HG03039 (cell line): ENCODE data around the gene GPR62.
"Not testable (repeated sequence)": the region's sequence is repeated elsewhere in the genome, so short reads cannot be mapped to it uniquely, and the experiment has no call there.

ENCODE experiments used
- ATAC-seq: cut with Tn5 transposase; IDR thresholded peaks from one replicate; pipeline ENCODE4 v1.9.1; 2021; ENCODE audit warnings: mild to moderate bottlenecking, moderate library complexity; ENCODE audit not compliant: unreplicated experiment

The GPR62 gene

DNA sequence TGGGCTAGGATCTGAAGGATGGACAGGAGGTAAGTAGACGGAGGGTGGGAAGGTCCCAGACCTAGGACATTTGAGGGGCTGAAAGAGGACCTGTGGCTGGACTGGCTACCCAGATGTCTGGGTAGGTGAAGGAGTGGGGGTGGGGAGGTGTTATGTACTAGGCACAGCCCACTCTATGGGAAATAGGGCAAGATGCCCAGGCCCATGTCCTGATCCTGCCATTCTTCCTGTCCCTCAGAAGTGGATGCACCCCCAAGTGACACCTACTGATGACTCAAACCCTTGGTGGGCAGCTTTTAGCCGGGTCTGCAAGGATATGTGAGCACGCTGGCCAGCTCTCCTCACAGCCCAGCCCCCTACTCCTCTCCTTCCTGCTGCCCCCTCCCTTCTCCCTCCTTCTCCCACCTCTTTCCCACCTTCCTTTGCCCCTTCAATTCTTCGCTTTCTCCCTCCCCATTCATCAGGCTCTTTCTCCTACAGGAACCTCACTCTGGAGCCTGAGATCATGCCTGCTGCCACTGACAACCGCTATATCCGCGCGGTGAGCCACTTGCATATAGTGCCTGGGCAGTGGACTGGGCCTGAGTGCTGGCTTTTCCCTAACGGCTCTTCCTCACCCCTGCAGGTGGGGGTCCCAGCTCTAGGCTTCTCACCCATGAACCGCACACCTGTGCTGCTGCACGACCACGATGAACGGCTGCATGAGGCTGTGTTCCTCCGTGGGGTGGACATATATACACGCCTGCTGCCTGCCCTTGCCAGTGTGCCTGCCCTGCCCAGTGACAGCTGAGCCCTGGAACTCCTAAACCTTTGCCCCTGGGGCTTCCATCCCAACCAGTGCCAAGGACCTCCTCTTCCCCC is 33.3 kb downstream of the GPR62 start:
- no peak for ATAC-seq

DNA sequence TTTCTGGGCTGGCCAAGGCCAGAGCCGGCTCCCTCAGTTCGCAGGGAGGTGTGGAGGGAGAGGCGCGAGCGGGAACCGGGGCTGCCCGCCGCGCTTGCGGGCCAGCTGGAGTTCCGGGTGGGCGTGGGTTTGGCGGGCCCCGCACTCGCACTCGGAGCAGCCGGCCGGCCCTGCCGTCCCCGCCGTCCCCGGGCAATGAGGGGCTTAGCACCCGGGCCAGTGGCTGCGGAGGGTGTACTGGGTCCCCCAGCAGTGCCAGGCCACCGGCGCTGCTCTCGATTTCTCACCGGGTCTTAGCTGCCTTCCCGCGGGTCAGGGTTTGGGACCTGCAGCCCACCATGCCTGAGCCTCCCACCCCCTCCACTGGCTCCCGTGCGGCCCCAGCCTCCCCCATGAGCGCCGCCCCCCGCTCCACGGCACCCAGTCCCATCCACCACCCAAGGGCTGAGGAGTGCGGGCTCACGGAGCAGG is 35.4 kb downstream of the GPR62 start:
- ATAC-seq, result not testable (repeated sequence)

DNA sequence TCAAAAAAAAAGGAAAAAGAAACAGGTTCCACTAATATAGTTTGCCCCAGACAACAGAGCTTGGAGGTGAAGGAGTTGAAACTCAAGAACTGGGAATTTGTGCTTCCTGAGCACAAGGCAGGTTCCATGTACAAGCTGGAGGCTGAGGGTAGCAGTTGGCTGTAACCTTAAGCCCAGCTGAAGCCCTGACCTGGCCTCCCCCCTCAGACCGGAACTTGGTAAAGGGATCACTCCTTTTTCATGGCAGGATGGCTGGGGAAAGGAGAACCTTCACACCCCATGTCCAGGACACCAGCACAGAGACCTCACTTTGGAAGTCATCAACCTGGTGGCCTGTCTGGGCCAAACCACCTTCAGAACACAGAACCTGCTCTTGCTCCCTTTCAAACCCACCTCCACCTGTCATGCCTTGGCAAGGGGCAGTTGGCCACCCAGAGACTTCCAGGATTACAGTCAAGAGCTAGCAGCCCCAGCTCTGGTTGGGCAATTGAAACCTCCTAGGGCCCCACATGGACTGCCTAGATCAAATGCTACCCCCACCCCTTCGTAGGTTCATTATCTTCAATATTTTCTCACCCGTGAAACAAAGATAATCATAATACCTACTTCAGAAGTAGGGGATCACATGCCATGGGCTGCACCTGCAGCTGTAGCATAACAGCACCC is 37.0 kb downstream of the GPR62 start:
- no peak for ATAC-seq

DNA sequence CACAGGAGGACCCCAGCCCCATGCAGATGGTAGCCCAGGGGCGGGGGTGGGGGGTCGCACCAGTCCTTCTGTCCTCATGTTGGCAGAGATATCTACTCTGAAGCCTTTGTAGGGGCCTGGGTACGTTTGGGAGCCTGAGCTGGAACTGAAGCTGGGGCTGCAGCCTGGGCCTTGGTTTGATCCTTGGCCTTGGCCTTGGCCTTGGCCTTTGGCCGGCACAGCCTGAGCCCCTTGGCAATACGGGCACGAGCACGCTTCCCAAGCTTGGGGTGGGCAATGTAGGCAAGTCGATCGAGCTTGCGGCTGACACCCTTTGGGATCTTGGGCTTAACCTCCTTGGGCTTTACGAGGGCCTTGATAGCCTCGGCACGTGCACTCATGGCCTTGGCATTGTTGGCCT is 38.5 kb downstream of the GPR62 start:
- ATAC-seq, result not testable (repeated sequence)

DNA sequence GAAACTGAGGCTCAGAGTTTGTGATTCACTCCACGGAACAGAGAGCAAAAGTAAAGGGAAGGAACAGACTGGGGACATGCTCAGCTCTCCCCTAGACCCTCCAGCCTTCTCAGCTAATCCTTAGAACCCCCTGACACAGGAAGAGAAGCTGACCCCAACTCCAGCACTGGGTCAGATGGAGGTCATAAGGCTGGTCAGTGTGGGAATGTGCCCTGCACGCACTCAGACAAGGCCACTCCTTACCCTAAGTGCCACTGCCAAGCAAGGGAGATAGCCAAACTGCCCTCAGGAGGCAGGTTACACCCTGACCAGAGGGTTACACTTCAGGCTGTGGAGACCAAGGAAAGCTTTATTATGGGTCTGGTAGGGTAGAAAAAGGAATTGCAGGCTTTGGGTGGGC is 39.3 kb downstream of the GPR62 start:
- no peak for ATAC-seq

DNA sequence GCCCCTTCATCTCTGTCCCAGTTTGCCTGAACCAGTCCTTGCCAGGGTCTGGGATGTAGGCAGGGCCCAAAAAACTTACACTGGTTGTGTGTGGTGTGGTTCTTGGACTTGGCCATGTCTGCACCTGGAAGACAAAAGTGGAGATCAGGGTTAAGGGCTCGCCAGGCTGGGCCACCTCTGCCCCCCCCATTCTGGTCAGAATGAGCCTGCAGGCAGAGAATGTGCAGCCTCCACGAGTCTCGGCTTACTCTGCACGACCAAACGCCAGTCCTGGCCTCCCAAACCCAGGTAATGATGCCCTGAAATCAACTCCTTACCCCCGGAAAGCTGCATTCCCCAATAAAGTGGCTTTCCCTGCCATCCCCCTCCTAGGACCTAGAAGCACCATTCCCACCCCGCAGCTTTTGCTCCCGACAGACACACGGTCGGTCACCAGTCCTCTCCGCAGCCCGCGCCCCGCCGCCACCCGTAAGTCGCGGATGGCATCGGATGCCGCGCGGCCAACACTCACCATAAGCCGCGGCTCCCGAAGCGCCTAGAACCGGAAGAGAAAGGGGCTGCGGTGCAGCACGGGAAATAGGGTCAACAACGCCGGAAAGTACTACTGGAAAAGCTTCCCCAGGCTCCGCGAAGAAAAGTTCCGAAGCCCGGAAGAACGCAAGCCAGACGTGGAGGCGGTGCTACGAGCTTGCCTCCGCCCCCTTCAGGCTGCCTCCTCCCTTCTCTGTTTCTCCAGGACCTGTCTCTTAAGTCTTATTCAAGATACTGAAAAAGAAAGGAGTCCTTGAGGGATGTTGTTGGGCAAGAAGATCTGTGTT is 40.4 kb downstream of the GPR62 start, which contains the start of gene RPL29:
RPL29 (minus strand) TSS at position 550 of the 818 bp plus-strand sequence; CDS start at position 116, 434 bp downstream.
- ATAC-seq, result peak; percentile 86

DNA sequence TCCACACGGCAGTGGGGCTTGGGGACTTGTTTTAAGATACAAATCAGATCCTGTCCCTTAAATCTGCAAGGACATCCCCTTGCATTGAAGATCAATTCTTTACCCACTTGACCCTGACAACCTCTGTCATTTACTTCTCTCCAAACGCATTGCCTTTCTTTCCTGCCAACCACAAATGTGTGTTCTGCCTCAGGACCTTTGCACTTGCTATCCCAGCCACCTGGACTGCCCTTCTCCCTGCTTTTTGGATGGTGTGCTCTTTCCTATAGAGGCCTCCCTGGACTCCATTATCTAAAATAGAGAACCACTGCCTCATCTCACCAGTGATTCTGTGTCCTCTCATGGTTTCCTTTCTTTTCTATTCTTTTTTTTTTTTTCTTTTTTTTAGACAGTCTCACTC is 42.0 kb downstream of the GPR62 start:
- no peak for ATAC-seq

DNA sequence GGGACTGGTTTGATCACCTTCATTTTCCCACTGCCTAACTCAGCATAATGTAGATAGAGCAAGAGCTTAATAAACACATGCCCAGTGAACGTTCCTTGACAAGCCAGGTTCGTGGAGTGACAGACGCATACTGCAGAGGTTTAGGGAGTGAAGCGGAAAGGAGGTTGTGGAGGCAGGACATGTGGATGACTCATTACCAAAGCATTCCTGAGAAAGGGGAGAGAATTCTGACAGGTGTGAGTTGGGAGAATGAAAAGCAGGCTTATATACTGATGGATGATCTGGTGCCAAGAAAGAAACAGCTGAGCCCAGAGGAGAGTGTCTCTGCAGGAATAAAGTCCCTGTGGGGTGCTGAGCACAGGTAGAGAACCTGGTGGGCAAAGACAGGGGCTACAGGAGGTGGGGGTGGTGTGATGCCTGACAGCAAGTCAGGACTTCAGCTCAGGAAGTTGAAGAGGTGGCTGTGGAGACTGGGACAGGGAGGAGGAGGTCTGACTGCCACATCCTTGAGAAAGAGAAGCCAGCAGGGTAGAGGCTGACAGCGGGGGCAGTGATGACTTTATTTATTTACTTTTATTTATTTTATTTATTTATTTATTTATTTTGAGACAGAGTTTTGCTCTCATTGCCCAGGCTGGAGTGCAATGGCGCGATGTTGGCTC is 42.9 kb downstream of the GPR62 start:
- no peak for ATAC-seq

DNA sequence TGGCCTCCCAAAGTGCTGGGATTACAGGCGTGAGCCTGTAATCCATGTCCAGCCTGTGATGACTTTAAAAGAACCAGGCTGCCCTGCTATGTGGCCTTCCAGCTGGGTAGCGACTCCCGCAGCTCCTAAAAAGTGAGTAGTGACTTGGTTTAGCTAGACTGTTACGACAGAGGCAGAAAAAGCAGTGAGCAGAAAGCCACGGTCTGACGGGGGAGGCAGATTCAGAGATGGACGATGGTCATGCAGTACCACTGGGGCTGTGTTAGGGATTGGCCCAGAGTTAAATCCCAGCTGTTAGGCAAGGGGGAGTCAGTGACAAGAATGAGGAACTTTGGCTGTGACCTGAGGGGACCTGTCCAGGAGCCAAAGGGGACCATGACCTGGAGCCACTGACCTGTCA is 43.6 kb downstream of the GPR62 start:
- no peak for ATAC-seq

DNA sequence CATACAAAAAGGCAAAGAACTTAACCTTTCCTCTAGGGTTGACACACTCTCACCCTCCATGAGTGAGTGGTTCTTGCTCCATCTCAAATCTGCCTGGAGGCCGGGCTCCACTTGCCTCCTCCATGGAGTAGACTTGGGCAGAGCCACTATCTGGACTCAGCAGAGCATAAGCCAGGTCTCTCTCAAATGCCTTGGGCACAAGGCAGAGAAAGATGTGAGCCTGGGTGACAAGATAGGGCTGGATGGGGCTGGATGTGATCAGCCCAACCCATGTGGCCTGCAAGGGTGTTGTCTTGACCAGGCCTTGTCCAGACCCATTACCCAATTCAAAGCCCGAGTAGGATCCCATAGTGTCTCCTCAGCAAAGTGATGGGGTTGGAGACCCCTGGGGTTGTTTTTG is 44.7 kb downstream of the GPR62 start:
- ATAC-seq, result no peak

DNA sequence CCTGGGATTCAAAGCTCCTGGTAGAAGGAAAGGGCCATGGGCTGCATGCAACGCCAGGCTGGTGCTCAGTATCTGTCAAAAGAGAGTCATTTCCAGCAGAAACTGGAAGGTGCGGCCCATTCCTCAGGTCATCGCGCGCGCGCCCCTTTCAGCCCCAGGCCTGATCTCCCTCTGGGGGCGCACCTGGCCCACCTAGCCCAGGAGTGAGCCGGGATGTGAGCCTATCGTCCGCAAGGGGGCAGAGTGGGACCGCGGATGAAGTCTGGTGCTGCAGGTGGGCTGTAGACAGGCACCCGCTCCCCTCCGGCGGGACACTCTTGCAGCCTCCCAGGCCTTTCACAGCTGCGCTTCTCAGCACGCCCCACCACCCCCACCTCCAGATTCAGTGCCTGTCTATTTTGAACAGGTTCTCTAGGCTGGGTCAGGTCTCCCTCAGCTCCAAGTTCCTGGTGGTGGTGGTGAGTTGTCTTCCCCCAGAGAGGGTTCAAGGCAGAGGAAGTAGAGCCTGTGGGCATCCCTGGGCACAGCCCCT is 46.3 kb downstream of the GPR62 start:
- ATAC-seq, result no peak

DNA sequence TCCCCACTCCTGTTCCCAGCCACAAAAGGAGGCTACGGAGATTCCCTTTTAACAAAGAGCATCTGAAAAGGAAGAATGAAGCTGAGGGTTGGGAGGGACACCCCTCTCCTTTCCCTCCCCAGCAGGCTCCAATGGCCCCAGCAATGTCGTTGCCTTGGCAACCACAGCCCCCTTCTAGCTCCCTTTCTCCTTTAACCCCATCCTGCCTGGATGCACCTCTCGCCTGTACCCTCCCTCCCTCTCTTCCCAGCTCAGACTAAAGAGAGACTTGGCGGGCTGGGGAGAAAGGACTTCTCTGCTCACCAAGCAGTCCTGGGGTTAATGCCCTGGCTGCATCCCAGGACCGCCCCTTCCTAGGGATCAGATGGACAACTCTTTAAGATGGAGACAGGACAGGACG is 47.6 kb downstream of the GPR62 start:
- ATAC-seq, result no peak

DNA sequence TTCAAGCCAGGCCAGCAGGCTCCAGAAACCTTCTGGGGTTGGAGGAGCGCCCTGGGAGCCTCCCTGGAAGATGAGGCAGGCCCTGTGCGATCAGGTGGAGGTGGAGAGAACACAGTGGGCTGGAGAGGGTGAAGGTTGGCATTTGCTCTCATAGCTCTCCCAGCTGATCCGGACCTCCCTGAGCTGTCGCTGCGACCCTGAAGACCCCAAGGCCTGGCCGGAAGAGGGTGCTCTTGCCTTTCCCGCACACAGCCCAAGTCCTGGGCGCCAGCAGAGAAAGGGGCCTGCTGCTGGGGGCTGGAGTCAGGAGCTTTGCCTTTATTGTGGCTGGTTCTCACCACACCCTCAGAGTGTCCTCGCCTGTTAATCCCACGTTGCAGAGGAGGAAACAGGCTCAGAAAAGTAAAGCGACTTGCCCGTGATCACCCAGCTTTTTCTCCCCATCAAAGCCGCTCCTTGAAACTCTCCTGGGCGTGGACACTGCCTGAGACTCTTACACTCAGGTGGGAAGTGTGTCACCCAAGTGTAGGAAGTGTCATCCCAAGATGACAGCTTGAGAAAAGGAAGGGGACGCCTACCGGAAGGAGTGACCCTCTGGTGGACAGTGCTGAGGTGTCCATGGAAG is 49.1 kb downstream of the GPR62 start:
- ATAC-seq, result no peak

DNA sequence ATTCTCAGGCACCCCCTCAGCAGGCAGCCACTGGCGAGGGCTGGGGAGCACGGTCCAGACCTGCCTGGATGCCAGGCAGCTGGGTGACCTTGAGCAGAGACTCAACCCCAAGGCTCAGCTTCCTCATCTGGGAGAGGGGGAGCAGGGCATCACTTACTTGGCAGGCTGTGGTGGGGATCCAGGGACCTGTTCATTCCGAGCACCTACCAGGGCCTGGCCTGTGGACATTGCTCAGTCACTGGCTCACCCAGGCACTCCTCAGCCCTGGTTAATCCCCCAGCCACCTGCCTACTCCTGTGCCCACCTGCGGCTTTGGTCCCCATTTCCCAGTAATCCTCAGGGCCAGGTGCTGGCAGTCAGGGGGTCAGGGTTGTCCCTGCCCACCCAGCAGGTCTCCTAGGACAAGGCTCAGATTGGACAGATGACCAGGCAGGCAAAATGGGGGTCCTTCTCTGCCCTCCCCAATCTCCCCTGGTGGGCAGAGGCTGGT is 49.8 kb downstream of the GPR62 start:
- no peak for ATAC-seq

DNA sequence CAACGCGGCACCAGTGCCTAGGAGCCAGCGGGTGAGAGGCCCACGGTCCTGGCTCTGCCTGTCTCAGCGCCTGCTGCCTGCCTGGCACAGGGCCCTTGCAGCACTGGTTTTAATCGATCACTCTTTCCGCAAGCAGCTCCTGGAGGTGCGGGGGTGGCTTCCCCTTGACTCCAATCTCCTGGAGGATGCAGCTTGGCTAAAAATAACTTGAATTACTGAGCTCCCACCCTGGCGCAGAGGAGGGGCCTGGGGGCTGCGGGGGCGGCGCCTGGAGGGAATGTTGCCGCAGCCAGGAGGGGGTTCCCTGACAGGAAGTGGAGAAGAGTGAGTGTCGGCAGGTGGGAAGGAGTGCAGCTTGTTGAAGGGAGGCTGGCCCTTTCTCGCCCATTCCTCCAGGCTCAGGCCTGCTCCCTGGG is 50.4 kb downstream of the GPR62 start:
- ATAC-seq, result no peak

DNA sequence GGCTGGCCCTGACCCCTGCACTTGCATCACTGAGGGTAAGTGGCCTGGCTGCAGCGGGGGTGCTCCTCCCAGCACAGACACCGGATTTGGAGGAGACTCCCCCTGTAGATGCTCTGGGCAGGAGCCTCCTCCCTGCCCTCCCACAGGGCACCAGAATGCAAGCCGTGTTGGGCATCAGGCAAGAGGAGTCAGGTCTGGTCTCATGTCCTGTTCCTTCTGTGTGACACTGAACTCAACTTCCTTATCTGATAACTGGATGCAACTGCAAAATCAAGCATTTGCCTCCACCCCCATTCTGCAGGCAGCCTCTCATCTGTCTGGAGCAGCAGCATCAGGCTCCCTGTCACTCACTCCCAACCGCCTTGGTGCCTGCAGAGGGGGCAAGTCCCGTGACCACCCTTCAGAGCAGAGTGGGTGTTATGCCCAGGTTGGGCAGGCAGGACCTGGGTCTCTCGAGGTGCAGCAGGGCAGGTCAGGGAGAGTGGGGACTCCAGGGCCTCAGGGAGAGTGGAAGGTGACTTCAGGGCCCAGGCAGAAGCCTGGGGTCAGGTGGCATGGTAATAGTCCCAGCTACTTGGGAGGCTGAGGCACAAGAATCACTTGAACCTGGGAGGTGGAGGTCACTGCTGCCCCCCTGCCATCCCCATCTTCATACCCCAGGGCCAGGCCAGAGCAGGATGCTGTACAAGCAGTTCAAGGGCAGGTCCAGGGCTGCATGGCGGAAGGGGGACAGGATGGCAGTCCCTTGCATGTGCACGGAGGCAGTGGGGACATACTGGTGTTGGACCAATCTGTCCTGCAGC is 51.0 kb downstream of the GPR62 start:
- ATAC-seq, result no peak

DNA sequence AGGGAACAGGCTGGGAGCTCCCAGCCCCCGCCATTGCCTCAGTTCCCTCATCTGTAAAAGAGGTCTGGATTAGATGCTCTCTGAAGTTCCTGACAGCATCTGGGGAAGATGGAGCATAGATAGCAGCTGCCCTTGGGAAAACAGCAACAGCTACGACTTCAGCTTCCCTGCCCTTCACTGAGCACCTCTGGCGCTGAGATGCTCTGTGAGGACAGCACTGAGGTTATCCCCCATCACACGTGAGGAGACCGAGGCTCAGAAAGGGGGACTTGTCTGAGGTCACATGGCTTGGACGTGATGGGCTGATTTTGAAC is 51.6 kb downstream of the GPR62 start:
- no peak for ATAC-seq
